GM19238 (cell line): ENCODE data around the gene MCUR1.
"Not testable (repeated sequence)": the region's sequence is repeated elsewhere in the genome, so short reads cannot be mapped to it uniquely, and the experiment has no call there.

Source experiments
- DNase-seq: peaks from one replicate; pipeline ENCODE4 v3.0.0; 2011; ENCODE audit warnings: low spot score; ENCODE audit not compliant: insufficient read length

The MCUR1 gene, protein sequence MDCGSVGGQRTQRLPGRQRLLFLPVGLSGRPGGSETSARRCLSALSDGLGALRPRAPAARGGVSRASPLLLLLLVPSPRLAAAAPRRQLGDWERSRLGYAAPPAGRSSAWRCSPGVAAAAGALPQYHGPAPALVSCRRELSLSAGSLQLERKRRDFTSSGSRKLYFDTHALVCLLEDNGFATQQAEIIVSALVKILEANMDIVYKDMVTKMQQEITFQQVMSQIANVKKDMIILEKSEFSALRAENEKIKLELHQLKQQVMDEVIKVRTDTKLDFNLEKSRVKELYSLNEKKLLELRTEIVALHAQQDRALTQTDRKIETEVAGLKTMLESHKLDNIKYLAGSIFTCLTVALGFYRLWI

GRCh38 chr6:13814176-13814937 is at the start of gene MCUR1:
MCUR1 (minus strand) TSS chr6:13814557; CDS start chr6:13814429, 128 bp downstream.
- peak; percentile 86 for DNase-seq

DNA sequence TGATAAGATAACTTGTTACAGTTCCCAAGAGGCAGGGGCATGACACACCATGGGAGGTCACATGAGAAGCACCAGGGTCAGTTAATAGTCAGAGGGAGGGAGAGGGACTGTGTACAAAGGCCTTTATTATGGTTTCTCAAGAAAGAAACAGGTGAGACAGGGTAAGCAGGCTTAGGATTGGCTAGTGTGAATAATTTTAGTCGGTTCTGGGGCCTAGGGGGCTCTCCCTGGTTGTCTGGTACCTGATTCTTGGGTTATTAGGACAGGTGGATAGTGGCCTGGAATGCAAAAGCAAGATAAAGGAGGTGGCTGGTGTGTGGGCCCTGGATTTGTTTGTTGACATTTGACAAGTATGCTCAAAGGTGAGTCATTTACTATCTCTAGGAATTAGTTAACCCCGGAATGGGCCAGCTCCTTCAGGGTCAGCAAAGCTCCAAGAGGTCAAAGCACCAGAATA is 49.4 kb upstream of the MCUR1 start:
- DNase-seq, result no peak

- DNase-seq, result not testable (repeated sequence)
Observed at GRCh38 chr6:13860556-13861185, 46.3 kb upstream of the MCUR1 start.

DNA sequence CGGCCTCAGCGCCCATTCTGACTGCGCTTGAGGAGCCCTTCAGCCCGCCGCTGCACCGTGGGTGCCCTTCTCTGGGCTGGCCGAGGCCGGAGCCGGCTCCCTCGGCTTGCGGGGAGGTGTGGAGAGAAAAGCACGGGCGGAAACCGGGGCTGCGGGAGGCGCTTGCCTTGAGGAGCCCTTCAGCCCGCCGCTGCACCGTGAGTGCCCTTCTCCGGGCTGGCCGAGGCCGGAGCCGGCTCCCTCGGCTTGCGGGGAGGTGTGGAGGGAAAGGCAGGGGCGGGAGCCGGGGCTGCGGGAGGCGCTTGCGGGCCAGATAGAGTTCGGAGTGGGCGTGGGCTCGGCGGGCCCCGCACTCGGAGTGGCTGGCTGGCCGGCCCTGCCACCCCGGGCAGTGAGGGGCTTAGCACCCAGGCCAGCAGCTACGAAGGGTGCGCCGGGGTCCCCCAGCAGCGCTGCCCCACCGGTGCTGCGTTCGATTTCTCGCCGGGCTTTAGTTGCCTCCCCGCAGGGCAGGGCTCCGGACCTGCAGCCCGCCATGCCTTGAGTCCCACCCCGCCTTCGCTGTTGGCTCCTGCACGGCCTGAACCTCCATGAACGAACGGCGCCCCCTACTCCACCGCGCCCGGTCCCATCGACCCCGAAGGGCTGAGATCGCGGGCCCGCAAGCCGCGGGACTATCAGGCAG is 45.7 kb upstream of the MCUR1 start:
- no peak for DNase-seq

- DNase-seq, result no peak
Observed at GRCh38 chr6:13854716-13855250, 40.4 kb upstream of the MCUR1 start.

DNA sequence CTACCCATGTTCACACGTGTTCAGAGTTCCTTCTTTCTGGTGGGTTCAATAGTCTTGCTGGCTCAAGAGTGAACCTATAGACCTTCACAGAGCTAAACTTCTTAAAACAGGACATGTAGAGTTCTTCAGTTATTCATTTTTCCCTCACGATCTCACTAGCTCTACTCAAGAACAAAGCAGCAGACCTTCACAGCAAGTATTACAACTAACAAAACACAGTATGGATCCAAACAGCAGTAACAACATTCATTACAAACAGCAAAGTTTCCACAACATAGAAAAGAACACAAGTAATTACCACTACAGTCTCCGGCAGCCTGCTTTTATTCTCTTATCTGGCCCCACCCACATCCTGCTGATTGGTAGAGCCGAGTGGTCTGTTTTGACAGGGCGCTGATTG is 39.5 kb upstream of the MCUR1 start:
- no peak for DNase-seq

GRCh38 chr6:13851803-13852202 is 37.4 kb upstream of the MCUR1 start:
- no peak for DNase-seq

GRCh38 chr6:13851330-13851729 is 37.0 kb upstream of the MCUR1 start:
- DNase-seq, result no peak

DNA sequence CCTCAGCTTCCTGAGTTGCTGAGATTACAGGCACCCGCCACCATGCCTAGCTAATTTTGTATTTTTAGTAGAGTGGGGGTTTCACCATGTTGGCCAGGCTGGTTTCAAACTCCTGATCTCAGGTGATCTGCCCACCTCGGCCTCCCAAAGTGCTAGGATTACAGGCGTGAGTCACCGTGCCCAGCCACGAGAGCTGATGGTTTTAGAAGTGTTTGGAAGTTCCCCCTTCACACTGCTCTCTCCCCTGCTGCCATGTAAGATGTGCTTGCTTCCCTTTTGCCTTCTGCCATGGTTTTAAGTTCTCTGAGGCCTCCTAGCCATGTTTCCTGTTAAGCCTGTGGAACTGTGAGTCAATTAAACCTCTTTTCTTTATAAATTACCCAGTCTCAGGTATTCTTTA is 36.3 kb upstream of the MCUR1 start:
- not testable (repeated sequence) for DNase-seq

DNA sequence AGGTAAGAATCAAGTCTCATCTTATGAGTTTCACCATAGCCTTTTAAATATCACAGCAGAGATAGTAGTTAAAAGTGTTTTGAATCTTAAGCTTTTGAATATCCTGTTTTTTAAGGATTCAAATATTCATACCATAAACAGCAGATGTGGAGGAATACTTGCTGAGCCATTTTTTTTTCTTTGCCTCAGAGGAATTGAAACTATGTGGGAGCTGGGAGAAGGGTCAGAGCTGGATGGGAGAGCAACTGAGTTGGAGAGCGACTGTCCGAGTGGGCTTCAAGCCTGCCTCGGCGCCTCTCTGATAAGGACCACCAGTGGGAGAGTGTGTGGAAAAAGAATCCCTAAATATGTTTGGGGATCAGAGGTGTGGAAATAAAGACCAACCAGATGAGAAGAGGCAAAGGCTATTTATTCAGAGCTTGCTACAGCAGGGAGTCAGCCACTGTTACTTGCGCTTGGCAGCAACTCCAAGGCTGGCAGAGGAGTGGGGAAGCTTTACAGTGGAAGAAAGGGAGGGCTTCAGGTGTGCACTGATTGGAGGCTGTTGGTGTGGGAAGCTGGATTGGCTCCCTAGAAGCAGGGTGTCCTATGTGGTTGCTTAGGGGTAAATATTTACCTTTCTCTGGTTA is 34.3 kb upstream of the MCUR1 start:
- no peak for DNase-seq

GRCh38 chr6:13847326-13848050 is 33.1 kb upstream of the MCUR1 start:
- no peak for DNase-seq

- DNase-seq, result no peak
Observed at GRCh38 chr6:13846841-13847240, 32.5 kb upstream of the MCUR1 start.

GRCh38 chr6:13841936-13842335 is 27.6 kb upstream of the MCUR1 start:
- no peak for DNase-seq

DNA sequence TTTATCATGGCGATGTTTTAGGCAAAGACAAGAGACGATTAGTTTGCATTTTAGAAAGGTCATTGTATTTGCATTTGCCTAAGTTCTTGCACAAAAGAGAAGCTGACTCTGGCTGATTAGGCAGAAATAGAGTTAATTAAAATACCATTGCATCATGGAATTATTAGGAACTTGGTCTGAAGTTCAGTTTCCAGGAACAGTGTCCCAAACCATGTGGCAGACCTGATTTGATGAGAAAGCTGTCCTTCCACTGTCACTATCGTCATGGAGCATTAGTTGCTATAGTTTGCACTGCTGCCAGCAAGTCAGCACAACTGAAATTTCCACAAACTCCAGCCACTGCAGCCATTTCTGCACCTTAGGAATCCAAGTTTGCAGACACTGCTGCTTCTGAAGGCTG is 24.3 kb upstream of the MCUR1 start:
- DNase-seq, result no peak

DNA sequence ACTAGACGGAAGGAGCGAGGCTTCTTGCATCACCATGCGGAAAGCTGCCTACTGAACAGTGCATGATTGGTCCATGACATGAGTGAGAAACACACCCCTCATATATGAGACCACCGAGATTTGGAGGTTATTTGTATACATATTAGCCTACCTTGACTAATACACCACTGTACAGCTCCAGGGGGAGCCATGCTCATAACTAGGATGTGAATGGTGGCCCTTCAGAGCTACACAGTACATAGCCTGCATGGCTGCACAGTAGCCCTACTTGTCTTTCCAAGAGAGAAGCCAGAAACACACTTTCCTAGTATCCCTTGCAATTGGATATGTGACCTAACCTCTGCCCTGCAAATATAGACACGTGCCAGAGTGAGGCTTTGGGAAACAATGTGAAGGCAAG is 21.8 kb upstream of the MCUR1 start:
- DNase-seq, result no peak

DNA sequence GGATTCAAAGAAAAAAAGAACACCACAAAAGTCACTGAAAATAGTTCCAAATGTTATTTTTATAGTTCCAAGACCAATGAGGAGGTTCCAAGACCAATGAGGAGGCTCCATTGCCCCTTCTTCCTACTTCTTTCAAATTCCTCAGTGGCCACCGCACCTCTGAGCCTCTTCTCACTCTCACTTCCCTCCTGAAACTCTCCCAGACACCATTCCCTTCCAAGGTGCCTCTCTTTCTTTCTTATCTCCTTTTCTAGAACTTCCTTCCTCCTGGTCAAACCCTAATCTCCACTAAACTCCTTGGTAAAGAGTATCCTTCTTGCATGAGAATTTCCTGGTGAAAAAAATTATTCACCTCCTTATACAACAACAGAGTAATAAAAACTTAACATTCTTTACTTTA is 20.4 kb upstream of the MCUR1 start:
- no peak for DNase-seq

- not testable (repeated sequence) for DNase-seq
Observed at GRCh38 chr6:13834018-13834417, 19.7 kb upstream of the MCUR1 start.

- no peak for DNase-seq
Observed at GRCh38 chr6:13832778-13833177, 18.4 kb upstream of the MCUR1 start.

DNA sequence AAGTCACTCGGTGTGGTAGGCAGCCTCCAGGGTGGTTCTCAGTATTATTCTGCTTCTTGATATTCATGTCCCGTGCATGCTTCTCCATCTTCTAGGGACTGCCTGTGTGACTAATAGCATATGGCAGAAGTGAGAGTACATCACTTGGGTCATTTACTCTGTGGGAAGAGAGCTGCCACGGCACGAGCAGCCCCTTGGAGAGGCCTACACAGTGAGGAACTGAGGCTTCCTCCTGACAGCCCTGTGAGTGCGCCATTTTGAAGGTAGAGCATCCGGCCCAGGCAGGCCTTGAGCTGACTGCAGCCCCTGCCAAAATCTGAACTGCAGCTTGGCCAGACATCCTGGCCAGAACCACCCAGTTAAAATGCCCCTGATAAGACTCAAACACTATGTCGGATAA is 17.3 kb upstream of the MCUR1 start:
- no peak for DNase-seq

DNA sequence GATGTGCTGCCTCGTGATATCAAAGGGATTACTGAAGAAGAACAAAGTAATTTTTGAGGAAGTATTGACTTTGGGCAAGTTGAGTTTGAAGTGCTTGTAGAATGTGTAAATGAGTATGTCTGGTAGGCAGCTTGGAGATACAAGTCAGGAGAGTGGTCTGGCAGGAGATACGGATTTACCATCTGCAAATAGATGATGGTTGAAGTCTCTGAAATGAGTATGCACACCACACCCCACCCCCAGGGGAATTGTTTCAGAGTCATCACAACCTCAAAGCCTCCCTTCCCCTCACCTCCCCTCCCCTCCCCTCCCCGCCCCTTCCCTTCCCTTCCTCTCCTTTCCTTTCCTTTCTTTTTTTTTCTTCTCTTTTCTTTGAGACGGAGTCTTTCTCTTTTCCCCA is 16.4 kb upstream of the MCUR1 start:
- DNase-seq, result no peak
